KMS-11 (cell line): ENCODE results near the gene SERINC3.

Experiments used
- H2AFZ ChIP-seq: fragments of 200-600 bp; sonication (generic); 2 replicates; pipeline ENCODE4 v1.6.1; 2016; ENCODE audit warnings: antibody characterized with exemption, mixed run types, low read depth
- H3K27ac ChIP-seq: fragments of 200-600 bp; sonication (generic); 2 replicates; pipeline ENCODE4 v1.6.1; 2016; ENCODE audit warnings: mild to moderate bottlenecking, mixed run types
- H3K27me3 ChIP-seq: fragments of 200-600 bp; sonication (generic); 2 replicates; pipeline ENCODE4 v1.6.1; 2017; ENCODE audit warnings: mild to moderate bottlenecking, low read depth, mixed run types, moderate library complexity; ENCODE audit not compliant: insufficient read depth
- H3K36me3 ChIP-seq: fragments of 200-600 bp; sonication (generic); 2 replicates; pipeline ENCODE4 v1.6.1; 2017; ENCODE audit warnings: mild to moderate bottlenecking, mixed run types; ENCODE audit not compliant: insufficient read depth
- H3K4me1 ChIP-seq: fragments of 200-600 bp; sonication (generic); 2 replicates; pipeline ENCODE4 v1.6.1; 2016; ENCODE audit warnings: mild to moderate bottlenecking, low read depth, mixed run types; ENCODE audit not compliant: poor library complexity, severe bottlenecking
- H3K4me2 ChIP-seq: fragments of 200-600 bp; sonication (generic); 2 replicates; pipeline ENCODE4 v1.7.0; 2016; ENCODE audit warnings: mild to moderate bottlenecking, mixed run types
- H3K4me3 ChIP-seq: fragments of 200-600 bp; sonication (generic); IDR thresholded peaks from 2 replicates; pipeline ENCODE4 v1.6.1; 2017; ENCODE audit warnings: low read depth, low read length, mixed read lengths; ENCODE audit not compliant: insufficient read depth
- H3K79me2 ChIP-seq: fragments of 200-600 bp; sonication (generic); 2 replicates; pipeline ENCODE4 v1.6.1; 2016; ENCODE audit warnings: low read depth, mixed run types; ENCODE audit not compliant: insufficient read depth
- H3K9ac ChIP-seq: fragments of 200-600 bp; sonication (generic); 2 replicates; pipeline ENCODE4 v1.6.1; 2016; ENCODE audit warnings: mild to moderate bottlenecking, mixed run types
- H4K20me1 ChIP-seq: fragments of 200-600 bp; sonication (generic); 2 replicates; pipeline ENCODE4 v1.6.1; 2016; ENCODE audit warnings: mild to moderate bottlenecking, mixed run types; ENCODE audit not compliant: insufficient read depth
- TF ChIP-seq, protein P1 (sequence below): fragments of 200-600 bp; sonication (generic); conservative IDR thresholded peaks from 2 replicates; pipeline ENCODE4 v1.6.1; 2017; ENCODE audit warnings: low read depth, mild to moderate bottlenecking, antibody characterized with exemption, low read length, moderate library complexity, mixed read lengths

SERINC3 gene

DNA sequence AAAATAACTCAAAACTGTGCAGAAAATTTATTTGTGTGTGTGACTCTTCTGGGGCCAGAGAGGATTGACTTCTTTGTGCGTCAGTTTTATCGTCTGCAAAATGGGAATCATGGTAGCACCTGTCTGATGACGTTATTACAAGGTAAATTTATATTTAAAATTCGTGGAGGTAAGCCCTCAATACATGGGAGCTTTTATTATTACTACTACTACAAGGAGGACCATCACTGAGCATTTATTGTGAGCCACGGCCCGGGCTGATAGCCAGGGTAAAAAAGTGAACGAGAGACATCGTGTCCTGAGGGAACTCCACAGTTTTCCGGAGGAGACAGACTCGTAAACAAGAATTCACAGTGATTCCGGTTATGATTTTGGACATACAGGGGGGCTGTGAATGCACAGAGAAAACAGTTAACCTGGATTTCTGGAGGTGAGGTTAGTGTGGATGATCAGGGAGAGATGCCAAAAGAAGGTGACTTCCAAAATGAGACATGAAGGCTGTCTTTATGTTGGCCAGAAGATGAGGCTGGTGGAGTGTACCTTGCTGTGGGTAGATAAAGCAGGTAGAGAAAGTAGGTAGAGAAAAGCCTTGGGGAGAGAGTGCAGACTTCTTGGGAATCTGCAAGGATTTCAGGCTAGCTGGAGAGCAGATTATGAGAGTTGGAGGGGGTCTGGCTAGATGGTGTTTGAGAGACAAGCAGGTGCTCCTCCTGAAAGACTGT is 10.6 kb upstream of the SERINC3 start:
- Histone ChIP-seq H3K4me1 (peaks cover 16% of the 10 kb centered on the region), H3K27ac (no peak overlapping the region), H3K36me3 (no peaks in the 10 kb centered on the region), H3K4me3 (peak overlapping the region; percentile 47), H2AFZ (peak overlapping the region; percentile 85), H3K9ac (peak overlapping the region; percentile 59), H3K4me2 (peak overlapping the region; percentile 67), H3K79me2 (no peaks in the 10 kb centered on the region), H4K20me1 (no peaks in the 10 kb centered on the region), H3K27me3 (no peaks in the 10 kb centered on the region)
- TF ChIP-seq, protein P1, sequence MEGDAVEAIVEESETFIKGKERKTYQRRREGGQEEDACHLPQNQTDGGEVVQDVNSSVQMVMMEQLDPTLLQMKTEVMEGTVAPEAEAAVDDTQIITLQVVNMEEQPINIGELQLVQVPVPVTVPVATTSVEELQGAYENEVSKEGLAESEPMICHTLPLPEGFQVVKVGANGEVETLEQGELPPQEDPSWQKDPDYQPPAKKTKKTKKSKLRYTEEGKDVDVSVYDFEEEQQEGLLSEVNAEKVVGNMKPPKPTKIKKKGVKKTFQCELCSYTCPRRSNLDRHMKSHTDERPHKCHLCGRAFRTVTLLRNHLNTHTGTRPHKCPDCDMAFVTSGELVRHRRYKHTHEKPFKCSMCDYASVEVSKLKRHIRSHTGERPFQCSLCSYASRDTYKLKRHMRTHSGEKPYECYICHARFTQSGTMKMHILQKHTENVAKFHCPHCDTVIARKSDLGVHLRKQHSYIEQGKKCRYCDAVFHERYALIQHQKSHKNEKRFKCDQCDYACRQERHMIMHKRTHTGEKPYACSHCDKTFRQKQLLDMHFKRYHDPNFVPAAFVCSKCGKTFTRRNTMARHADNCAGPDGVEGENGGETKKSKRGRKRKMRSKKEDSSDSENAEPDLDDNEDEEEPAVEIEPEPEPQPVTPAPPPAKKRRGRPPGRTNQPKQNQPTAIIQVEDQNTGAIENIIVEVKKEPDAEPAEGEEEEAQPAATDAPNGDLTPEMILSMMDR: 0 out of 2 replicates have a peak, but pooled peaks have one; percentile 0

GRCh38 chr20:44528309-44528708 is 6.4 kb upstream of the SERINC3 start:
- Histone ChIP-seq H3K27me3 (no peaks in the 10 kb centered on the region; the same call in 1 of the 2 replicates), H3K4me2 (no peak overlapping the region), H3K4me1 (peaks cover 16% of the 10 kb centered on the region), H3K36me3 (no peaks in the 10 kb centered on the region), H3K4me3 (no peak overlapping the region), H3K79me2 (no peaks in the 10 kb centered on the region), H3K9ac (no peak overlapping the region), H2AFZ (no peak overlapping the region), H3K27ac (no peak overlapping the region), H4K20me1 (no peaks in the 10 kb centered on the region)
- TF ChIP-seq, protein P1: no peak

DNA sequence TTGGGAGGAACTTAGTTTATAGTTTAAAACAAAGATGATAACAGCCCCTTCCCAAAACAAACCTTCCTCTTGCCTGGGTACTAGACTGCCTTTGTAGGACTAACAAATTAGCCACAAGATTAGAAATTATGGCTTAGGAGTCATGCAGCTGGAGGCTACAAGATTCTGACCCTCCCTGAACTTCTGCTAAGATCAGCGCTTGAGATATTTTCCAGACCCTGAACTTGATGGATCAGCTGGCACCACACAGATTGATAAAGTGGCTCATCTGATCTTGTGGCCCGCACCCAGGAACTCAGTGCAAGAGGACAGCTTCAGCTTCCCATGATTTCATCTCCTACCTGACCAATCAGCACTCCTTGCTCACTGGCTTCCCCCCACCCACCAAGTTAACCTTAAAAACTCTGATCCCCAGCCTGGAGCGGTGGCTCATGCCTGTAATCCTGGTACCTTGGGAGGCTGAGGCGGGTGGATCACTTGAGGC is 5.9 kb upstream of the SERINC3 start:
- H3K27me3 ChIP-seq: no peaks in the 10 kb centered on the region; the same call in 1 of the 2 replicates
- TF ChIP-seq, protein P1: no peak
- H3K4me1 ChIP-seq: peaks cover 16% of the 10 kb centered on the region
- no peak overlapping the region for H2AFZ ChIP-seq
- H4K20me1 ChIP-seq: no peaks in the 10 kb centered on the region
- H3K36me3 ChIP-seq: no peaks in the 10 kb centered on the region
- no peak overlapping the region for H3K4me3 ChIP-seq
- H3K9ac ChIP-seq: no peak overlapping the region
- no peak overlapping the region for H3K4me2 ChIP-seq
- no peaks in the 10 kb centered on the region for H3K79me2 ChIP-seq
- H3K27ac ChIP-seq: no peak overlapping the region

- TF ChIP-seq, protein P1: no peak
- Histone ChIP-seq H3K27ac (no peak overlapping the region), H3K36me3 (no peaks in the 10 kb centered on the region), H3K79me2 (peaks cover 6% of the 10 kb centered on the region), H2AFZ (no peak overlapping the region), H3K27me3 (no peaks in the 10 kb centered on the region; the same call in 1 of the 2 replicates), H3K4me2 (no peak overlapping the region), H3K4me3 (no peak overlapping the region), H3K4me1 (peaks cover 14% of the 10 kb centered on the region), H4K20me1 (no peaks in the 10 kb centered on the region), H3K9ac (no peak overlapping the region)
Measured at GRCh38 chr20:44526129-44526528, 4.3 kb upstream of the SERINC3 start.
